Osteocyte (in vitro differentiated cells): ENCODE measurements around the gene SLC25A22. TPM values are rescaled to one million over a fixed set of nuclear protein-coding genes. Genes with fewer than 3 reads are reported as not detected.

Experiments used
- DNase-seq: peaks from one replicate; pipeline ENCODE4 v3.0.0; 2021; ENCODE audit warnings: mixed read lengths; ENCODE audit not compliant: unreplicated experiment; ENCODE audit errors: extremely low spot score
- H3K27ac Mint-ChIP-seq: one replicate; pipeline ENCODE4 v1.8.0; 2021; ENCODE audit warnings: mild to moderate bottlenecking, mixed read lengths; ENCODE audit not compliant: unreplicated experiment
- H3K27me3 Mint-ChIP-seq: one replicate; pipeline ENCODE4 v1.8.0; 2021; ENCODE audit warnings: mixed read lengths; ENCODE audit not compliant: unreplicated experiment
- H3K36me3 Mint-ChIP-seq: one replicate; pipeline ENCODE4 v1.8.0; 2021; ENCODE audit warnings: mixed read lengths; ENCODE audit not compliant: unreplicated experiment
- H3K4me1 Mint-ChIP-seq: one replicate; pipeline ENCODE4 v1.8.0; 2021; ENCODE audit warnings: mixed read lengths; ENCODE audit not compliant: unreplicated experiment
- H3K4me3 Mint-ChIP-seq: one replicate; pipeline ENCODE4 v1.8.0; 2021; ENCODE audit warnings: mild to moderate bottlenecking, moderate library complexity, mixed read lengths; ENCODE audit not compliant: unreplicated experiment
- H3K9me3 Mint-ChIP-seq: one replicate; pipeline ENCODE4 v1.8.0; 2021; ENCODE audit warnings: mixed read lengths; ENCODE audit not compliant: unreplicated experiment
- total RNA-seq: library from RNA; stranded (reverse); gene quantifications from 2 replicates; pipeline ENCODE4 v1.2.1, GENCODE V29; 2021
- TF ChIP-seq, protein P1 (sequence below): fragments of 200-600 bp; sonication (generic); IDR thresholded peaks from 2 replicates; pipeline ENCODE4 v1.5.0; 2021; ENCODE audit warnings: antibody characterized with exemption, mild to moderate bottlenecking, moderate library complexity

Gene SLC25A22
- total RNA-seq, 1 donor from 2014 or later: 19.7 TPM

DNA sequence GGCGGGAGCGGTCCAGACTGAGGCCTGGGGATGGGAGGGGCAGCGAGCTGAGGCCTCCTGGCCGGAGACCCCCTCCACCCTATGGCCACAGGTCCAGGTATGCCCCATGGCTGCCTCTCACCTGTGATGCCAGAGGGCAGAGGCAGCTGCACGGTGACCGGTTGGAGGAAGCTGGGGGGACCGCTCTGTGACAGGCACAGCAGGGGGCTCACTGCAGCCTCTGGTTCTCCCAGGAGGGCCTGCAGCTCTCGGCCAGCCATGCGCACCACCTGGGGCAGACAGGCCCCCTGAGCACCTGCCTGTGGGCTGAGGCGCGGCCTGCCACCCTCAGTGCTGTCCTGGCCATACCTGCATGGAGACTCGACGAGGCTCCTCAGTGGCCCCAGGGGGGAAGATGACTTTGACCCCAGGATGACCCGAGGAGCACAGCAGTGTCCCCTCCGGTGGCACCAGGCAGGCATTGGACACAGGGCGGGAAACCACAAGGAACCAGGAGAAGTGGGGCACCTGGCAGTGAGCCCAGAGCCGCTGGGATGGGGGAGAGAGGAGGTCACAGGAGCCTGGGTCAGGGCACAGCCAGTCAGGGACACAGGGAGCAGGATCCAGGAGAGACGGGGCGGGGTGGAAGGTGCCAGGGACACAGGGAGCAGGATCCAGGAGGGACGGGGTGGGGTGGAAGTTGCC lies 3.2 kb upstream of the SLC25A22 start:
- Mint-ChIP-seq H3K4me3 (no peak overlapping the region), H3K27ac (no peak overlapping the region), H3K4me1 (peaks cover 17% of the 10 kb centered on the region), H3K9me3 (no peaks in the 10 kb centered on the region), H3K27me3 (no peaks in the 10 kb centered on the region), H3K36me3 (no peaks in the 10 kb centered on the region)
- no peak for DNase-seq
- TF ChIP-seq, protein P1, sequence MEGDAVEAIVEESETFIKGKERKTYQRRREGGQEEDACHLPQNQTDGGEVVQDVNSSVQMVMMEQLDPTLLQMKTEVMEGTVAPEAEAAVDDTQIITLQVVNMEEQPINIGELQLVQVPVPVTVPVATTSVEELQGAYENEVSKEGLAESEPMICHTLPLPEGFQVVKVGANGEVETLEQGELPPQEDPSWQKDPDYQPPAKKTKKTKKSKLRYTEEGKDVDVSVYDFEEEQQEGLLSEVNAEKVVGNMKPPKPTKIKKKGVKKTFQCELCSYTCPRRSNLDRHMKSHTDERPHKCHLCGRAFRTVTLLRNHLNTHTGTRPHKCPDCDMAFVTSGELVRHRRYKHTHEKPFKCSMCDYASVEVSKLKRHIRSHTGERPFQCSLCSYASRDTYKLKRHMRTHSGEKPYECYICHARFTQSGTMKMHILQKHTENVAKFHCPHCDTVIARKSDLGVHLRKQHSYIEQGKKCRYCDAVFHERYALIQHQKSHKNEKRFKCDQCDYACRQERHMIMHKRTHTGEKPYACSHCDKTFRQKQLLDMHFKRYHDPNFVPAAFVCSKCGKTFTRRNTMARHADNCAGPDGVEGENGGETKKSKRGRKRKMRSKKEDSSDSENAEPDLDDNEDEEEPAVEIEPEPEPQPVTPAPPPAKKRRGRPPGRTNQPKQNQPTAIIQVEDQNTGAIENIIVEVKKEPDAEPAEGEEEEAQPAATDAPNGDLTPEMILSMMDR: no peak

DNA sequence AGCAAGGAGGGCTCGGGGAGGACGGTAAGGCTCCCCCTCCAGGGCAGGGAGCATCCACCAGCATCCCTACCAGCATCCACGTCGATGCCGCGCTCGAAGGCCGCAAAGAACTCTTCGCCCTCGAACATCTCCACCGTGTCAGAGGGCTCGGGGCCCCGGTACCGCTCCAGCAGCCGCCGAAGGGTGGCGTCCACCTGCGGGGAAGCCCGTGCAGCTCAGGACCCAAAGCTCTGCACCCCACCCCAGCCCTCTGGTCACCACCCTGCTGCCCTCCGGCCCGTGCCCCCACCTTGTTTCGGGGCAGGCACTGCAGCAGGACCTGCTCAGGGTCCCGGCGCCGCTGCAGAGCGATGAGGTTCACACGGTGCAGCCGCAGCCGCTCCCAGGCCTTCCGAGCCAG lies 2.4 kb upstream of the SLC25A22 start:
- no peak overlapping the region for H3K27ac Mint-ChIP-seq
- H3K27me3 Mint-ChIP-seq: no peaks in the 10 kb centered on the region

DNA sequence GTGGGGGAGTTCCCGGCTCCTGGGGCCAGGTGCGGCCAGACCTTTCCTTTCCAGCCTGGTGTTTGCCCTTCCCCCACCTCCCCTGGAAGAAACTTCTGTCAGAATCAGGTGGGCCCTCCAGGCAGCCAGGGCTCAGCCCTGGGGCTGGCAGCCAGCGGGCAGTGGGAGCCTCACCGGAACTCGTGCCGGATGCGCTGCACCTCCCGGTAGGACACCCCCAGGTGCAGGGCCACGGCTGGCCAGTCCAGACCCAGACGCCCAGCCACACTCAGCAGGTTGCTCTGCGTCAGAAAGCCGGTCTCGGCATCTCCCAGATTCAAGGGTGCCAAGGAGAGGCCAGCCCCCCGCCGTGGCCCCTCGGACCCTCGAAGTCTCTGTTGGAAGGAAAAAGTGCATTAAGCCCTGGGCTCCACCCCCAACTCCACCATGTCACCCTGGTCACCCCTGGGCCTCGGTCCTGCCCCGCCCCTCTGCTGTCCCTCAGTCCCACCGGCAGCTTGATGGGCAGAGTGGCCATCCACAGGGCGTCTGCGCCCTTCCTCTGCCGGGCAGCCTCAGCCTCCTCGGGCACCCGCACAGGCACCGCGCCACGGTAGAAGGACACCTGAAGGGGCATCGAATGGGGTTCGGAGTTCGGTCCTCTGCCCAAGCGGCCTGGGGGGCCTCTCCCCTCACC lies 1.7 kb upstream of the SLC25A22 start:
- H3K9me3 Mint-ChIP-seq: no peaks in the 10 kb centered on the region
- peaks cover 25% of the 10 kb centered on the region for H3K4me1 Mint-ChIP-seq
- TF ChIP-seq, protein P1: no peak
- H3K27me3 Mint-ChIP-seq: no peaks in the 10 kb centered on the region
- no peak for DNase-seq
- no peak overlapping the region for H3K4me3 Mint-ChIP-seq
- H3K27ac Mint-ChIP-seq: no peak overlapping the region
- no peaks in the 10 kb centered on the region for H3K36me3 Mint-ChIP-seq

More for the DNA sequence above, 2.4 kb upstream of the SLC25A22 start:
- peaks cover 22% of the 10 kb centered on the region for H3K4me1 Mint-ChIP-seq
- TF ChIP-seq, protein P1: no peak
- DNase-seq: no peak
- no peaks in the 10 kb centered on the region for H3K36me3 Mint-ChIP-seq
- H3K9me3 Mint-ChIP-seq: no peaks in the 10 kb centered on the region
- no peak overlapping the region for H3K4me3 Mint-ChIP-seq

DNA sequence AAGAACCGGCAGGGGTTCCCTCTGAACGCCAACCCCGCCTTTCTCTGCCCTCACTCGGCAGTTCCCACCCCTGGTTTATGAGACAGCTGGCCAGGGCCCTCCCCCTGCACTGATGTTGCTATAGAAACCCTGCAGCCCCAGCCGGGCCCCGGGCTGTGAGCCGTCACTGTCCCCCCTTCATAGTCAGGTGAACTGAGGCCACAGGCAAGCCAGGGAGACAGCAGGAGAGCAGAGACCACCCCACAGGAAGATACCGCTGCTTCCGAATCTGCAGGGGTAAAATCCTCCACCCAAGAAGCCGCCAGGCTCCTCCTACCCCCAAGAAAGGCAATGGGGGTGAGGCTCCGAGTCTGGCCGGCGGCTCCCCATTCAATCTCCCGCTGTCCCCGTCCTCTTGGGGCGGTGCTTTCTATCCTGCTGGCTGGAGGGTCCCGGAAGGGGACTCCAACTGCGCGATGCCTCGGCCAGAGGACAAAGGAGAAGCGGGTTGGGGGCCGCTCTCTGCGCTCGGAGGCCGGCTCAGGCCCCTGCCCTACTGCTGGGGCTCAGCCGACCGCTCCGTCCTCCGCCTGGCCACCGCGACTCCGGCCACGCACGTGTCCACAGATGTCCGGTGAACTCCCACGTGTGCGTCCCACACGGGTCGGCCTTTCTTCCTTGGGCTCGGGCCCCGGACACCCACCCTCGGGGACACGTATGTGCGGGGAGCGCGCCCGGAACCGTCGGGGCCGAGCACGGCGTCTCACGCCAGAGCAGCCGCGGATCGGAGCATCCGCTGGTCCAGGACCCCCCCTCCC lies 587 bp downstream of the SLC25A22 start:
- H3K4me3 Mint-ChIP-seq: peak overlapping the region; percentile 79
- H3K4me1 Mint-ChIP-seq: peaks cover 19% of the 10 kb centered on the region
- no peaks in the 10 kb centered on the region for H3K27me3 Mint-ChIP-seq
- TF ChIP-seq, protein P1: no peak
- no peaks in the 10 kb centered on the region for H3K36me3 Mint-ChIP-seq
- peak overlapping the region; percentile 89 for H3K27ac Mint-ChIP-seq
- DNase-seq: peak; percentile 91
- no peaks in the 10 kb centered on the region for H3K9me3 Mint-ChIP-seq
